Suprapubic skin (tissue), 4 donors: Measurements from ENCODE around the gene DKK3. TPM values are rescaled to one million over a fixed set of nuclear protein-coding genes. Genes with fewer than 3 reads are reported as not detected.
A peak's percentile ranks its signal among the peaks of the same experiment; 100 is the strongest.

Source experiments
- DNase-seq, 2 donors: peaks; one replicate each; pipeline ENCODE4 v3.0.0-alpha.2; 2019; ENCODE audit warnings: low spot score in 2 of 2
- H3K27ac ChIP-seq: fragments of 200-600 bp; sonication (generic); one replicate; pipeline ENCODE4 v1.5.1; 2019
- H3K27me3 ChIP-seq: fragments of 200-600 bp; sonication (generic); one replicate; pipeline ENCODE4 v1.5.1; 2019
- H3K36me3 ChIP-seq: fragments of 200-600 bp; sonication (generic); one replicate; pipeline ENCODE4 v1.5.1; 2019
- H3K4me1 ChIP-seq: fragments of 200-600 bp; sonication (generic); one replicate; pipeline ENCODE4 v1.5.1; 2019
- H3K4me3 ChIP-seq: fragments of 200-600 bp; sonication (generic); one replicate; pipeline ENCODE4 v1.5.1; 2019; ENCODE audit warnings: mild to moderate bottlenecking
- H3K9me3 ChIP-seq: fragments of 200-600 bp; sonication (generic); one replicate; pipeline ENCODE4 v1.5.1; 2019
- CTCF ChIP-seq, 2 donors: fragments of 200-600 bp in 1 of 2; fragments of 450-650 bp in 1 of 2; sonication (generic) in 1 of 2; IDR thresholded peaks; one replicate each; pipeline ENCODE4 v1.5.1; 2016 to 2019; ENCODE audit warnings: antibody characterized with exemption in 2 of 2, mild to moderate bottlenecking in 1 of 2, moderate library complexity in 1 of 2
- EP300 ChIP-seq: sonication (generic); formaldehyde crosslinking; IDR thresholded peaks from one replicate; pipeline ENCODE4 v1.6.1; 2017; ENCODE audit warnings: antibody characterized with exemption
- POLR2A ChIP-seq, 2 donors: fragments of 450-650 bp; IDR thresholded peaks; one replicate each; pipeline ENCODE4 v1.6.1; 2017; ENCODE audit warnings: antibody characterized with exemption in 2 of 2, mild to moderate bottlenecking in 2 of 2, moderate library complexity in 2 of 2
- POLR2AphosphoS5 ChIP-seq, 3 donors: sonication (generic); formaldehyde crosslinking; IDR thresholded peaks; one replicate each; pipeline ENCODE4 v1.6.1; 2017; ENCODE audit warnings: antibody characterized with exemption in 3 of 3
- WGBS: methylation state at CpG from one replicate; pipeline ENCODE4 v1.1.5; 2018; 5-methylcytosine and 5-hydroxymethylcytosine counted together
- total RNA-seq, 4 donors: library from RNA; depleted of rRNA; stranded (reverse); fragments of >200 nt; gene quantifications; one replicate each; pipeline ENCODE4 v1.1.0, GENCODE V29; 2016

Gene DKK3
- total RNA-seq, 4 donors from 2014 or later: 105 to 152 (median 137) TPM

GRCh38 chr11:12001186-12001585, 7.2 kb downstream of the DKK3 start:
- peak in 1 of 2 donors; percentile 38 for DNase-seq
- WGBS: 82% methylated on average over 7 of the region's 7 CpGs
- H3K36me3 ChIP-seq: no peaks in the 10 kb centered on the region
- no peaks in the 10 kb centered on the region for H3K9me3 ChIP-seq
- H3K27me3 ChIP-seq: peaks cover under 1% of the 10 kb centered on the region
- H3K4me3 ChIP-seq: no peak overlapping the region
- TF ChIP-seq POLR2A (IDR thresholded peaks at IDR 0.05): no peak
- no peak for TF ChIP-seq CTCF (IDR thresholded peaks at IDR 0.05)
- TF ChIP-seq EP300: no peak
- H3K4me1 ChIP-seq: peaks cover 18% of the 10 kb centered on the region
- H3K27ac ChIP-seq: no peak overlapping the region

GRCh38 chr11:11998091-11998781, 10.2 kb downstream of the DKK3 start:
- Histone ChIP-seq H3K4me1 (peaks cover 41% of the 10 kb centered on the region), H3K27ac (no peak overlapping the region), H3K4me3 (no peak overlapping the region), H3K9me3 (no peaks in the 10 kb centered on the region), H3K27me3 (no peaks in the 10 kb centered on the region), H3K36me3 (no peaks in the 10 kb centered on the region)
- 60% methylated on average over 8 of the region's 8 CpGs for WGBS
- TF ChIP-seq POLR2A (IDR thresholded peaks at IDR 0.05) (no peak), EP300 (no peak)
- DNase-seq: peak in 1 of 2 donors; percentile 35

- 37% methylated on average over 3 of the region's 3 CpGs for WGBS
- Histone ChIP-seq H3K27ac (no peak overlapping the region), H3K4me1 (peaks cover 45% of the 10 kb centered on the region), H3K4me3 (no peak overlapping the region), H3K9me3 (no peaks in the 10 kb centered on the region), H3K27me3 (no peaks in the 10 kb centered on the region), H3K36me3 (no peaks in the 10 kb centered on the region)
- no peak for DNase-seq
- TF ChIP-seq EP300 (no peak), POLR2AphosphoS5 (IDR thresholded peaks at IDR 0.05) (no peak), CTCF (IDR thresholded peaks at IDR 0.05) (no peak), POLR2A (IDR thresholded peaks at IDR 0.05) (no peak)
These were observed 11.4 kb downstream of the DKK3 start for GRCh38 chr11:11997049-11997322.

GRCh38 chr11:11996321-11997048, 11.9 kb downstream of the DKK3 start:
- H3K27me3 ChIP-seq: no peaks in the 10 kb centered on the region
- H3K27ac ChIP-seq: peak overlapping the region; percentile 70
- WGBS: 62% methylated on average over 10 of the region's 11 CpGs
- H3K36me3 ChIP-seq: no peaks in the 10 kb centered on the region
- TF ChIP-seq POLR2AphosphoS5 (IDR thresholded peaks at IDR 0.05): no peak
- no peak for TF ChIP-seq EP300
- no peak for TF ChIP-seq POLR2A (IDR thresholded peaks at IDR 0.05)
- TF ChIP-seq CTCF (IDR thresholded peaks at IDR 0.05): no peak
- DNase-seq: peak in 1 of 2 donors; percentile 69
- peaks cover 45% of the 10 kb centered on the region for H3K4me1 ChIP-seq
- no peaks in the 10 kb centered on the region for H3K9me3 ChIP-seq
- no peak overlapping the region for H3K4me3 ChIP-seq

- no peak for TF ChIP-seq POLR2A (IDR thresholded peaks at IDR 0.05)
- no peak for TF ChIP-seq POLR2AphosphoS5 (IDR thresholded peaks at IDR 0.05)
- no peak for TF ChIP-seq EP300
- TF ChIP-seq CTCF (IDR thresholded peaks at IDR 0.05): no peak
- DNase-seq: peak in 1 of 2 donors; percentile 31
- Histone ChIP-seq H3K36me3 (no peaks in the 10 kb centered on the region), H3K4me1 (peaks cover 46% of the 10 kb centered on the region), H3K9me3 (no peaks in the 10 kb centered on the region), H3K27me3 (no peaks in the 10 kb centered on the region), H3K27ac (peak overlapping the region; percentile 70), H3K4me3 (no peak overlapping the region)
- WGBS: 71% methylated on average over 6 of the region's 6 CpGs
These were observed 12.8 kb downstream of the DKK3 start for GRCh38 chr11:11995601-11996000.
